Measurements from ENCODE around the gene C12orf50. TPM values are rescaled to one million over a fixed set of nuclear protein-coding genes. Genes with fewer than 3 reads are reported as not detected.

The C12orf50 gene
- total and polyA plus RNA-seq, 2 experiments from 2014 or later = not detected

DNA sequence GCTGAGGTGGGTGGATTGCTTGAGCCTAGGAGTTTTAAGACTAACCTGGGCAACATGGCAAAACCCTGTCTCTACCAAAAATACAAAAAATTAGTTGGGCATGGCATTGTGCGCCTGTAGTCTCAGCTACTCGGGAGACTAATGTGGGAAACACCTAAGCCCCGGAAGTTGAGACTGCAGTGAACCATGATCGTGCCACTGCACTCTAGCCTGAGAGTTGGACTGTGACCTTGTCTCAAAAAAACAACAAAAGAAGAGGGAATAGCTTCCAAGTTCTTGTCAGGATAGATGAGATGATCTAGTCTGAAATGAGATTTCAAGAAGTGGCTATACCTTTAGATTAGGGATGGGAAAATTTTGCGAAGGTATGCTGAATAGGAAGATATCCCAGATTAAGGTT, 14.8 kb upstream of the C12orf50 start:
- in situ Hi-C loops (cut with MboI) = no loop called here
- WGBS, 2 experiments (ENCODE audit: low coverage in 1 of 2, low lambda C conversion rate in 2 of 2, missing lambda C conversion rate in 2 of 2) = 95 to 96% methylated on average over 5 of the region's 5 CpGs
- Histone ChIP-seq H3K4me2 (ENCODE audit: unreplicated experiment) (no peak overlapping the region), H3K9me3 (ENCODE audit: low read depth) (no peaks in the 10 kb centered on the region), H3K79me2 (ENCODE audit: insufficient read depth) (peaks cover 33% of the 10 kb centered on the region), H3K27ac (no peak overlapping the region), H2AFZ (no peak overlapping the region), H3K4me1 (ENCODE audit: insufficient read depth) (no peaks in the 10 kb centered on the region), H4K20me1 (ENCODE audit: insufficient read depth) (no peaks in the 10 kb centered on the region), H3K27me3 (replicated peaks; ENCODE audit: insufficient read depth) (no peaks in the 10 kb centered on the region), H3K36me3 (ENCODE audit: low read depth) (peaks cover 52% of the 10 kb centered on the region), H3K4me3 (no peak overlapping the region), H3F3A (ENCODE audit: insufficient read depth) (no peaks in the 10 kb centered on the region), H3K9me2 (ENCODE audit: insufficient read depth) (no peaks in the 10 kb centered on the region), H3K9ac (no peak overlapping the region)
- TF ChIP-seq EZH2phosphoT487 (IDR thresholded peaks at IDR 0.05; ENCODE audit: insufficient read depth, low read depth) (no peak), EZH2 (IDR thresholded peaks at IDR 0.05; ENCODE audit: insufficient read depth, poor library complexity, severe bottlenecking) (no peak)
- DNase-seq = no peak

DNA sequence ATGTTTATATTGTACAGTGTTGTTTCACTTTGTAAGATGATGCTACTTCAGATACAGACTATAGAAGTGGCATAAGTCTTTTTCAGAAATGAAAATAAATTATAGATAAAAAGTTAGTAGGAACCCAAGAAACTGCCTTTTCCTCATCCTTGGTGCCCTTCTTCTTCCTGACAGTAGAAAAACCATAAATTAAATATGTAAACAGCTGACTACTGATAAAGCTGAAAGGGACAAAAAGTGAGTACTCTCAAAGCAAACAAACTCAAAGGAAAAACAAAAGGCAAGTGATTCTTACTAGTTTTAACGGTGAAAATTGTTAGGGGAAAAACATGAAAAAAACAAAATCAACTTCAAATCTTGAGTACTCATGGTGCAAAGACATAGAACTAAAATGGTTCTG, 8.6 kb upstream of the C12orf50 start:
- in situ Hi-C loops (cut with MboI) = no loop called here
- Histone ChIP-seq H3K9me3 (ENCODE audit: low read depth) (no peaks in the 10 kb centered on the region), H3K36me3 (ENCODE audit: low read depth) (no peaks in the 10 kb centered on the region), H3K4me2 (ENCODE audit: unreplicated experiment) (no peak overlapping the region), H2AFZ (no peak overlapping the region), H3K4me3 (no peak overlapping the region; the same call in 1 of the 2 replicates), H3F3A (ENCODE audit: insufficient read depth) (peaks cover 13% of the 10 kb centered on the region), H3K27ac (no peak overlapping the region), H4K20me1 (ENCODE audit: insufficient read depth) (no peaks in the 10 kb centered on the region), H3K4me1 (ENCODE audit: insufficient read depth) (peaks cover 13% of the 10 kb centered on the region), H3K79me2 (ENCODE audit: insufficient read depth) (peaks cover 69% of the 10 kb centered on the region), H3K27me3 (replicated peaks; ENCODE audit: insufficient read depth) (no peaks in the 10 kb centered on the region), H3K9ac (no peak overlapping the region), H3K9me2 (ENCODE audit: insufficient read depth) (no peaks in the 10 kb centered on the region)
- WGBS, 2 experiments (ENCODE audit: low coverage in 1 of 2, low lambda C conversion rate in 2 of 2, missing lambda C conversion rate in 2 of 2) = 90 to 100% methylated on average over 1 of the region's 1 CpG
- TF ChIP-seq EZH2 (IDR thresholded peaks at IDR 0.05; ENCODE audit: insufficient read depth, poor library complexity, severe bottlenecking) = no peak
- no peak for TF ChIP-seq EZH2phosphoT487 (IDR thresholded peaks at IDR 0.05; ENCODE audit: insufficient read depth, low read depth)
- DNase-seq = no peak

- Histone ChIP-seq H3K4me2 (ENCODE audit: unreplicated experiment) (peak overlapping the region; percentile 93), H4K20me1 (ENCODE audit: insufficient read depth) (no peaks in the 10 kb centered on the region), H3K9ac (peak overlapping the region; percentile 77), H2AFZ (peak overlapping the region; percentile 88), H3K27me3 (replicated peaks; ENCODE audit: insufficient read depth) (no peaks in the 10 kb centered on the region), H3K27ac (peak overlapping the region; percentile 13; the same call in 1 of the 2 replicates), H3K36me3 (ENCODE audit: low read depth) (no peaks in the 10 kb centered on the region), H3K9me2 (ENCODE audit: insufficient read depth) (no peaks in the 10 kb centered on the region), H3K9me3 (ENCODE audit: low read depth) (no peaks in the 10 kb centered on the region), H3K4me3 (peak overlapping the region; percentile 82), H3K79me2 (ENCODE audit: insufficient read depth) (peaks cover 60% of the 10 kb centered on the region), H3F3A (ENCODE audit: insufficient read depth) (peaks cover 13% of the 10 kb centered on the region), H3K4me1 (ENCODE audit: insufficient read depth) (peaks cover 13% of the 10 kb centered on the region)
- DNase-seq = peak; percentile 68
- 22 to 24% methylated on average over 5 of the region's 5 CpGs for WGBS, 2 experiments (ENCODE audit: low coverage in 1 of 2, low lambda C conversion rate in 2 of 2, missing lambda C conversion rate in 2 of 2)
- in situ Hi-C loops (cut with MboI) = no loop called here
- TF ChIP-seq EZH2 (IDR thresholded peaks at IDR 0.05; ENCODE audit: insufficient read depth, poor library complexity, severe bottlenecking) = no peak
- TF ChIP-seq EZH2phosphoT487 (IDR thresholded peaks at IDR 0.05; ENCODE audit: insufficient read depth, low read depth) = no peak
Measured at GRCh38 chr12:88036353-88036965, 7.3 kb upstream of the C12orf50 start.

DNA sequence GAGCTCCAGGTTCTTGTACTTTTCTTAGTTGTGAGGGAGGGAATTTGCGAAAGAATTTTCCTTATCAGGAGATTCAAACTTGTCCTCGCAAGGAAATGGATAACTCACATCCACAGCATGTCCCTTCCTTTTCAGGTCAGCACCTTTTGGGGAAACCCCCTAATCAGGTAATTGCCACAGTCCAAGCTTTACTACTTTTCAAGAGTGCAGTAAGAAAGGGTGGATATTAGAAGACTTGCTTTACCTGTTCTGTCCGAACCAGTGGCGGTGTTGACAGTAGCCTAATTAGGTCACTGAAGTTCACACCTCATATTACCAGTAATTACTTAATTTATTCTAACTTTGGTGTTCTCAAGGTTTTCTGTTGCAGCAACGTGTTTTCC, 6.7 kb upstream of the C12orf50 start:
- Histone ChIP-seq H3K79me2 (ENCODE audit: insufficient read depth) (peaks cover 54% of the 10 kb centered on the region), H3K36me3 (ENCODE audit: low read depth) (no peaks in the 10 kb centered on the region), H3K4me3 (peak overlapping the region; percentile 82), H3K27me3 (replicated peaks; ENCODE audit: insufficient read depth) (no peaks in the 10 kb centered on the region), H3F3A (ENCODE audit: insufficient read depth) (peaks cover 13% of the 10 kb centered on the region), H3K9me3 (ENCODE audit: low read depth) (no peaks in the 10 kb centered on the region), H3K27ac (peak overlapping the region; percentile 46), H4K20me1 (ENCODE audit: insufficient read depth) (no peaks in the 10 kb centered on the region), H3K4me1 (ENCODE audit: insufficient read depth) (peaks cover 13% of the 10 kb centered on the region), H2AFZ (peak overlapping the region; percentile 88), H3K4me2 (ENCODE audit: unreplicated experiment) (peak overlapping the region; percentile 93), H3K9me2 (ENCODE audit: insufficient read depth) (no peaks in the 10 kb centered on the region), H3K9ac (peak overlapping the region; percentile 77)
- WGBS, 2 experiments (ENCODE audit: low coverage in 1 of 2, low lambda C conversion rate in 2 of 2, missing lambda C conversion rate in 2 of 2) = 3 to 4% methylated on average over 5 of the region's 5 CpGs
- in situ Hi-C loops (cut with MboI) = no loop called here
- DNase-seq = no peak
- no peak for TF ChIP-seq EZH2 (IDR thresholded peaks at IDR 0.05; ENCODE audit: insufficient read depth, poor library complexity, severe bottlenecking)
- no peak for TF ChIP-seq EZH2phosphoT487 (IDR thresholded peaks at IDR 0.05; ENCODE audit: insufficient read depth, low read depth)
